ENCODE results near the gene VAMP8. TPM values are rescaled to one million over a fixed set of nuclear protein-coding genes. Genes with fewer than 3 reads are reported as not detected.

VAMP8 gene
- total and polyA plus RNA-seq, 10 of the 15 experiments (the other 5 are each of a cell fraction or from before 2014, with no cell fraction given) = 93.6 to 744 (median 217) TPM

- peak; percentile 71; the same call in 1 of the 2 replicates for TF ChIP-seq MLLT1 (IDR thresholded peaks at IDR 0.05)
- TF ChIP-seq ESRRA (IDR thresholded peaks at IDR 0.05; ENCODE audit: low read length) = no peak
- peak; percentile 84 for TF ChIP-seq POLR2AphosphoS2 (IDR thresholded peaks at IDR 0.05; ENCODE audit: low read depth, low read length)
- TF ChIP-seq EED (IDR thresholded peaks at IDR 0.05; ENCODE audit: low read depth) = peak; percentile 42; the same call in 1 of the 2 replicates
- no peak for TF ChIP-seq JUND (IDR thresholded peaks at IDR 0.05; ENCODE audit: low read depth, low read length)
- TF ChIP-seq SREBF1 (IDR thresholded peaks at IDR 0.05; ENCODE audit: low read length) = no peak
- no peak for TF ChIP-seq BRCA1 (IDR thresholded peaks at IDR 0.05; ENCODE audit: low read depth, low read length)
- peak; percentile 36; the same call in 1 of the 2 replicates for TF ChIP-seq PKNOX1 (IDR thresholded peaks at IDR 0.05)
- no peak for TF ChIP-seq ZZZ3 (IDR thresholded peaks at IDR 0.05; ENCODE audit: control insufficient read depth, insufficient read length, low read depth)
- TF ChIP-seq ATF7 (IDR thresholded peaks at IDR 0.05; ENCODE audit: low read depth) = no peak; the same call in 1 of the 2 replicates
- TF ChIP-seq HDGF (IDR thresholded peaks at IDR 0.05) = no peak
- no peak for TF ChIP-seq FOXM1 (IDR thresholded peaks at IDR 0.05; ENCODE audit: low read depth, low read length)
- TF ChIP-seq USF2 (IDR thresholded peaks at IDR 0.05; ENCODE audit: borderline replicate concordance, low read depth, low read length) = peak; percentile 80
- TF ChIP-seq ZNF24 (IDR thresholded peaks at IDR 0.05) = no peak
- TF ChIP-seq ZNF592 (IDR thresholded peaks at IDR 0.05) = no peak
- peak; percentile 95 for TF ChIP-seq SP1 (IDR thresholded peaks at IDR 0.05; ENCODE audit: low read depth, low read length)
- TF ChIP-seq ZNF687 (IDR thresholded peaks at IDR 0.05) = peak; percentile 25; the same call in 1 of the 2 replicates
- TF ChIP-seq TCF7 (IDR thresholded peaks at IDR 0.05; ENCODE audit: borderline replicate concordance) = no peak
Observed at GRCh38 chr2:85595301-85596025, 18.1 kb downstream of the VAMP8 start, which contains the start of gene RNF181 (continued).

Data from GM12878 (cell line).